GM18868 (cell line): Measurements from ENCODE around the gene PTPRM.
A peak's percentile ranks its signal among the peaks of the same experiment; 100 is the strongest.

Experiments
- ATAC-seq: cut with Tn5 transposase; IDR thresholded peaks from one replicate; pipeline ENCODE4 v1.9.1; 2021; ENCODE audit warnings: mild to moderate bottlenecking, moderate library complexity; ENCODE audit not compliant: unreplicated experiment

PTPRM gene

DNA sequence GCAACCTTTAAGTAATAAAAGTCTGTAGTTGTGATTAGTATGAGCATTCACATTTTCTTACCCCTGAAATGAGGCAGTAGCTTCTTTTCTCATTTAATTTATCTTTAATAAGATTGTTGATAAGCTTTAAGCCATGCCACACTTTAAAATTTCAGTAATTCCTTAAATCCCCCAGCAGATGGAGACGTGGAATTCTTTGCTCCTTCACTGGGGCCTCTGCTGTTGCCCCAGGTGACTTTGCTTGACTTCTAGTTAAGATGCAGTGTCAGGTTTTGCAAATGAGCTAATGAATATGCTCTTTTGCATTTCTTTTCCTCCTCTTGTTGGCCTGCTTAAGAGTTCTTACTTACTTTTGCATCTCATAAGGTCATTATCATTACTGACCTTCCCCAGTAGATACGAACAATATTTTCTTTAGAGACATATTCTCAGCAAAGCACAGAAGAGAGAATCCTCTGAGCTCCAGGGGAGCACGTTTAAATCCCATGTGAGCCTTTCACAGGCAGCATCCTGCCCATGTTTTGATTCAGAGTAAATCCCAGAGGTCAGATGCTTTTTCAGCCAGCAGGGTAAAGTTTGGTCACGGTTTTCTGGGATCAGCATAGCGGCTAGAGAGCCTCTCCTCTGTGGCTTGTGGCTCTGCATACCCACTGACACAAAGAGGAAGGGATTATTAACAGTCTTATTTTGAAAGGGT is 222.9 kb downstream of the PTPRM start:
- no peak for ATAC-seq

DNA sequence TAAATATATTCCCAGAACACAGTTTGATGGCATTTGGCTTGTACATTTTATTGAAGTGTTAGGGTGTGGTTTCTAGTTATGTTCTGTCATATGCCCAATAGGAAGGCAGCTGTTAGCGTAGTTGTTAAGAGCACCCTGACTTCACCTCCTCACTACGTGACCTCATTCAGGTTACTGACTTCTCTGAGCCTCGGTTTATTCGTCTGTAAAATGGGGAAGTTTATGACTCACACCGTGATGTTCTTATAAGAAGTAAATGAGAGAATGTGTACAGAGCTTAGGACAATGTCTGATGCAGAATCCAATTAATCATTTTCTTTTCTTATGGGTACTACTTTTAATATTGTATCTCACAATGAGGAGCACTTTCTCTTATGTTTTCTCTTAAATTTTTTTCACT is 226.0 kb downstream of the PTPRM start:
- ATAC-seq, result no peak

DNA sequence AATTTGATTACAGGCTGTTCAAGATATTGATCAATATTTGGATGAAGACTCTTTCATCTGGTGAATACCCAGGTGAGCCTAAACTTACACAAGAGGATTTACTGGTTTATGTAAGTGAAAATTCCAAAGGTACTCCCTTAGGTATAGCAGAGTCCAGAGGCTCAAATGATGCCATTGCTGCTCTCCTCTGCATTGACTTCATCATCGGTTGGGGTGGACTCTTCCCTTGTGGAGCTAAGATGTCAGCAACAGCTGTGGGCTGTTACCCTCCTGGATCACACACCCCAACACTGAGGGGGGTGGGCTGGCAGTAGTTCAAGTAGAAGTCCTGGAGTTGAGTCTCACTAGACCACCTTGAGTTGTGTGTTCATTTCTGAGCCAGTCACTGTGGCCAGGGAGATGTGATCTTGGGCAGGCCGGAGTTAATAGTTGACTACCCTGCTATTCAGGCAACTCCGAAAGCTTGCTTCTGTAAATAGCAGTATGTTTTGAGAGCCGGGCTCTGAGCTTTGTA is 236.9 kb downstream of the PTPRM start:
- no peak for ATAC-seq

DNA sequence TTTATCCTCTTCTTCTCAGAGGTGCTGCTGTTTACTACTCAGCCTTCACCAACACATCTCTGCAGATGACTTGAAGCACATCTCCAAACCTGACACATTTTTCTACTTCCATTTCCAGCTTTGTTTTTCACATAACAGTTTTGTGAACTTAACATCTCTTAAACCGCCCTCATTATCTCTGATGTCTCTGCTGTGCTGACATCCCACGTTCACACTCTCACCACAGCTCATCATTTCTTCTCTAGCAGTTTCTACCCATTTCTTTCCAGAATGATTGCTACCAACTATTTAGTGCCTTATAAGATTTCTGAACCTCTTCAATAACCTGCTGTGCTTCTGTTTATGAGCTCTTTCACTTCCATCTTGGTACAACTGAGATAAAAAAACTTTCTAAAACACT is 238.0 kb downstream of the PTPRM start:
- no peak for ATAC-seq

DNA sequence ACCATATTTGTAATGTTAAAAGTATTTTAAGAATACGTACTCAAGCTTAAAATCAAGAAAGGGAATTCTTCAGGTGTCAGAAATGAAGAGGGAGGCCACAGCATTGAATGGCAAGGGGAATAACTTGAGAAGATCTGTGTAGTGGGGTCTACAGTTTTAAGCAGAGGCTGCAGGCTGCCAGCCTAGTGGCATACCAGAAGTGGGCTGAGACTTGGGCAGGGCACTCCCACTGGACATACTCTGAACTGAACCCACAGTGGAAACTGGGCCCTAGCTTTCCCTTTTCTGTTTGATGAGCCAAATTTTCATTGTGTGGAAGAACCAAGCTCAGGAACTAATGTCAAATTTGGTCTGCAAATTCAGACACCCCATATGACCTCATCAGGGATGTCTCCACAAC is 238.8 kb downstream of the PTPRM start:
- ATAC-seq, result no peak

DNA sequence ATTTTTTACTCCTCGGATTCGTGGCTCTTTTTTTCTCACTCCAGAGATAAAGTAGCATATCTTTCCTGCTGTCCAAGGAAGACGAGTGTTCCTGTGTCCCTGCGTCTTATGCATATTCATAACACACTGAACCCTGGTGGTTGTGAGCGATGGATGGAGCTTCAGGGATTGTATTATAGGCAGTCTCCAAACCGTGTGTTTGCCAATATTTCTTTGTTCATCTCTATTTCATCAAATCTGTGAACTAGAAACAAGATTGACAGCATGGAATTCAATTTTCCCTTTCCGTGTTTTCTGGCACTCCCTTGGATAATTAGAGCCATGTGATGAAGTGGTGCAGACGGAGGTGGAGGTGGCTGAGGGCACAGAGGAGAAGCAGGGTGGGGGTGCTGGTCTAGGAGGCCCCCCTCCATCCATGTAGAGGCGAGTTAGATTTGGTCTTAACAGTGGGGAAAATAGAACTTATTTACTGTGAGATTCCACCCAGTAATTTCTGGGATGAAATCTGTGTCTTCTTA is 240.9 kb downstream of the PTPRM start:
- ATAC-seq, result no peak

DNA sequence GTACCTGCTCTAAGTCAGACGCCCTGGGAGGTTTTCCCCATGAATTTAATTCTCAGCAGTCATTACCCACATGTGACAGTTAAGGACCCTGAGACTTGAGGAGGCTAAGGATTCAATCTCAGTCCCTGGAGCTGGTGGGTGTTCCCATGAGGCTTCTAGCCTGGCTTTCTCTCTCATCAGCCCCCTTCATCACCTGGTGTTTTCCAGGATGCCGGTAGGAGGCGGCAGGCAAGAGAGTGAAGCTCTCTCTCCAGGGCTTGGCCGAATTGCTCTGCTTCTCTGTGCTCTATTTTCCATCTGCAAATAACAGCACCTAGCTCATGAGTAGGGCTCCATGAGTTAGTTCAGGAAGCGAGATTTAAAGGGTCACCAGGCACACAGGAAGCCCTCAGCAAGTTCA is 241.9 kb downstream of the PTPRM start:
- ATAC-seq, result no peak

DNA sequence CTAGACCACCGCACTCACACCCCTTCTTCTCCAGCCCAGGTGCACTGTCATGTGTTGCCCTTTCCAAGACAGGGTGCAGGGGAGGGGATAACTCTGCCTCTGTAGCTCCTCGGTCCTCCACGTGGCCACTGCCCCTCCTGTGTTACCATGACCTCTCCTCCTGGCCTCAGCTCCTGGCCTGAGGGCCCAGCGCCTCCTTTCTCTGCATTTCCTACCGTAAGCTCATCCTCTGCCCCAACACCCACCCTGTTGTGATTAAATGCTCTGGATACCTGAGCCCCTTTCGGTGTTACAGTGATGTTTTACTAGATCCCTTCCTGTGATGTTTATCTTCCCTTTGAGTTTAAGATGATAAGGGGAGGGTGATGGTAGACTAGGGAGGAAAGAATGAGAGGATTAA is 242.3 kb downstream of the PTPRM start:
- ATAC-seq, result no peak

DNA sequence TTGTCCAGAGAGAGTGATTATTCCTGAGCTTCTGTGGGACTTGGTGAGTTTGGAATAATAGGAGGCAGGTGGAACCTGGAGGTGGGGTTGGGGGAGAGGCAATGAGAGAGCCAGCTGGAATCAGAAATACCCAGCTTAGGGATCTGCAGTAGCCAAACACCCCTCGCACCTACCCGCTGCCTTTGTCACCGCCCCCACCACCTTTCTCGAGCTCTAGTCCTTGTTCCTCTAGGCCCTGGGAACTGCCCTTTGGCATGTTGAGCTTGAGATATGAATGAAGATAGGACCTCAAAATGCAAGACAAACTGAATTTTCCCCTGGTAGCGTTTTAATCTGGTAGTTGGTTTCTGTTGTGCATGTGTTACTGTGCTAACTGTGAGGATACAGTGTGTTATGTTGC is 242.9 kb downstream of the PTPRM start:
- ATAC-seq, result no peak

DNA sequence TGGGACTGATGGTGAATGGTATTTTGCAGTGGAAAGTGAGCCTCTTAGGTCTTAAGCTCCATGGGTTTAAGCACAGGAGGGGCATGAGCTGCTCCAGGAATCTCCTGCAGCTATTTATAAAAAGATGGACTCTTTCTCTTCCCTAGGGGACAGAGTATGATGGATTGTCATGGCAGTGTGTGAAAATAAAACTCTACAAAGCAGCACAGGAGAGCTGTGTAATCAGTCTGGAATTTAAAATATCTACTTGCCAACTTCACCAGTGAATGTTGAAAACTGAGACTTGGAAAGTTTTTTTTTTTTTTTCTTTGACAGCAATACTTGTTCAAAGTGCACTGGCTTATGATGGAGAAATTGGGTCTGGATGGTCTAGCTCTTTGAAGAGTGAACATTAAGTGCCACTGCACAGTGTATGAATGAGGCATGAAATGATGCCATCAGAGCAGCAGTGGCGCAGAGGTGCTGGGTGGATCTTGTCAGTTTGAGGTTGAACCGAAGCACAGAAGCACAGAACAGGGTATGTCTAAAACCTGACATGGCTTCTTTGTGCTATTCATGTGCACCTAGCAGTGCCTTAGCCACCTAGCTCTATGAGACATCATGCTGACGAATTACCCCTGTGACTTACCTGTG is 245.4 kb downstream of the PTPRM start:
- ATAC-seq, result no peak

DNA sequence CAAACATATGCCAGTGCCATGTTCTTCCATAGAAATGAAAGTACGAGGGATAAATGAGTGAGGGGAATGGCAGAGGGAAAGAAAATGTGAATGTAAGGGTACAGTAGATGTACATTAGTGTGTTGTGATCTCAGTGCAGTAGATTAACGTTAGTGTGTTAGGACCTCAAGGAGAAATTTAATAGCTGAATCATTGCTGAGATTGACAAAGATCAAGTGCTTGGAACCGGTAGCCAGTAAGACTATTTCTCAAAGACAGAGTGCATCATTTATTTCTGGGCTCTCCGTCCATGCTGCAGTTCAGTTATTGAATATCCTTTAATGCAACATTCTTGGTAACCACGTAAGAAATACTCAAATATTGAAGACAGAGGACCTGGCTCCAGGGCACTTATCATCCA is 246.0 kb downstream of the PTPRM start:
- no peak for ATAC-seq

DNA sequence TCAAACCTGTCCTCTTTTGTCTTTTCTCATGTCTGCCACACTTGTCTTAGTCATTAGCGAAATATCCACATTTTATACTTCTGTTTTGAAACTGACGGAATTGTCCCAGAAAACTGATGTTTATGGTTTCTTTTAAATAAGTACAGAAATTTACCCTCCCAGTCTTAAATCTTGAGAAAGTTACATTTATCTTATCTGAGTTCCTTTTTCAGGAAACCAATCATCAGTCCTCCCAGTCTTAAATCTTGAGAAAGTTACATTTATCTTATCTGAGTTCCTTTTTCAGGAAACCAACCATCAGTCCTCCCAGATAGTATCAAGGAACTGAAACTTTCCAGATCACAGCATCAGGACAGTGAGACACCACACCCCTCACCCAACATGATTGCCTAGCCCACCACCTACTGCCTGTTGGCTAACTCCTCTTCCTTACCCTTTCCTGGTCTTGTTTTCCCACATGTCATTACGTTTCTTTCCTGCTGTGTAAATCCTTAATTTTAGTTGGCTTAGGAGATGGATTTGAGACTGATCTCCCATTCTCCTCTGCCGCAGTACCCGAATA is 247.7 kb downstream of the PTPRM start:
- no peak for ATAC-seq

DNA sequence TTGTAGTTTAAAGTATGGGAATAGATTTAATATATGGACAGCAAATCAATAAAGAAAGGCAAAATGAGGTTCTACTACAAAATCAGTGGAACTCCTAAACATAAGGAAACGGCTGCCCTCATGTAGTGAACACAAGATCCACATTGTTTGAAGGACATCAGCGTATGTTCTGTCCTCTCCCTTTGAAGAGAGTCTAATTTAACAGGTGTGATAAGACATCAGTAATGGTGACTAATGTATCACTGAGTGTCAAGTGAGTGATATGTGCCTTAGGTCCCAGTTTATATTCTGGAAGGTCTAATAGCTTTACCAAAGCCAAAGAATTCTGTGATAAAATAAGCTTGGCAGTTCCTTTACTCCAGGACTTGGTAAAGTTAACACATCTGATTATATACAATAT is 248.7 kb downstream of the PTPRM start:
- no peak for ATAC-seq

DNA sequence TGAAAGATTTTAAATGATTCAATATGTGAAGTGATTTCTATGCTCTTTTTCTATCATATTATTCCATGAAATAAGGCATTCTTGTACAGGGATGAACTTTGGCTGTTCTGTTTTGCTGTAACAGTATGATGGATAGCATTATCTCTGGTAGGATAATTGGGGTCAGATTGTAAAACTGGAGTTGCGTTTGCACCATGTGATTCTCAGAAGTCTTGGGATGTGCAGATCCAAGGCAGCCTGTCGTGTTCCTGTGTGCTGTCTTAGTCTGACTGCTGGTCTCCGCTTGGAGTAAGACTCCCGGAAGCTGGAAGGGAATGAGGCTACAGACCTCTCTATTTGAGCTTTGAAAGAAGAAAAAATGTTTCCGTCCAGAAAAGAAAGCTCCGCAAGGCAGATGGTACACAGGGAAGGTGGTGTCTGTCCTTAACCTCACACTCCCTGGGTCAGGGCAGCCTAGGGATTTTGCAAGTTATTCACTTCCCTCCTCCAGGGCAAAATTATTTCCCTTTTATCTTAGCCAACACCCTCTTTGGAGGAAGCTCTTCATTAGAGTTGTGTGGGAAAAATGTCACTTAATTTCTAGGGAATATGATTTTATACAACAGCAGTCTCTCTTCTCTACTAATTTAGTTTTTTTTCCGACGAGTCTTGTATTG is 250.6 kb downstream of the PTPRM start:
- ATAC-seq, result no peak

DNA sequence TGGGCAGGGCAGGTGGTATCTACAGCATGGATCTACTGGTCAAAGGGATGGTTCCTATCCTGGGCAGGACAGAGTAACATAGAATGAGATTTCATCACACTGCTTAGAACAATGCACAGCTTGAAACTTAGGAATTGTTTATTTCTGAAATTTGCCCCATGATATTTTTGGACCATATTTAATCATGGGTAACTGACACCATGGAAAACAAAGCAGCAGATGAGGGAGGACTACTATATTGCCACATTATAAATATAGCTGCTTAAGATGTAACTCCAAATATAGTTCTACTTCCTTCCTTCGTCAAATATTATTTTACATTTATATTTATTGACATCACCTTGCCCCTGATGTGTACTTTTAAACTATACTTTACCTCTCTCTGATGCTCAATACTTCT is 254.7 kb downstream of the PTPRM start:
- no peak for ATAC-seq

DNA sequence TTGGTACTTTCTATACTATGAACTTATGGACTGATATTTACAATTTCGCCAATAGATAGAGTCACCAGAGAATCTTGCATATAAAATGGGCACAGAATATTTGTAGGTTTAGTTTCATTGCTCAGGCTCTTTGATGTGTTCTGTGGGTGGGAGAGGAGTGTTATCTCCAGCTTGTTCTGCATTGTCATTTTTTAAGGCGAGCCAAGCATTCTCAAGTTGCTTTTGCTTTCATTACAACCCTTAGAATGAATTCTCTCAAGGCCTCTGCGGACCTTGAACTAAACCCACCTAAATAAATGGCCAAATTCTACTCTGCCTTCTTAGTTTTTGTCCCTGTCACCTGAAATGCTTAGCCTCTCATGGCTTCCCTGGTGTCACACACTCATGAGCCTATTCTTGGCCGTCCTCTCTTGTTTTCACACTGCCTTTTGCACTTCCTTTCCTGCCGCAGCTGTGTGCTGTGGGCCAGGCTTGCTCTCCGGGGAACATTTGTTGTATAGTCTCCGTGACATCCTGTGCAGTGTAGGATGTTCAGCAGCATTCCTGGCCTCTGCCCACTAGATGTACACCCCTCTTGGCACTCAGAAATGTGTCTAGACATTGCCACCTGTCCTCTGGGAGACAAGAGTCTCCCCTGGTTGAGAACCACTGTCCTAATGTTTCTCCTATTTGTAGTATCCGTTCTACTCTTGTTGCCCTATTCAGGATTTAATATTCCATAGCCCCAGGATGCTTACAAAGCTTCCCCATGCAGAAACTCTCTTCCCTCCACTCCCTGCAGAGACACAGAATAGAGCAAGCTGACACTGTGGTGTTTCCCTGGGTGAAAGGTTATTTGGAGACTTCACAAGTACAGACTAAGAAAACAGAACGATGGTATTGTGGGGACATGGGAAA is 255.6 kb downstream of the PTPRM start:
- ATAC-seq, result no peak

DNA sequence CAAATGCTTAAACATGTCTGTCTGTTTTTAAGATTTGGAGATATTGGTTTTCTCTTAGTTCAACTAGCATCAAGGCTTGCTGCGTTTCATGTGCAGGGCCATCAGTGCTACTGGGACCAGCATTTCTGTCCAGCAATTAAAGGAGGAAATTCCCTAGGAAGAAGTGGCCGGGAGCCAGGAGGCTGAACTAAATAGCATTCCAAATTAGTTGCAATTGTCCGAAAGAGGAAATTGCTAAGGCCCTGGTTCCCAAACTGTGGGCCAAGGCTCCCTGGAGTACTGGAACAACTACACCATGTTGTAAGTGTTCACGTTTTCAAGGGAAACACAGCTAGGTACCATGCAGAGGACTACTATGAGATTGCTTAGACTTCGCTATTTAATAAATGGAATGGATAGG is 257.9 kb downstream of the PTPRM start:
- no peak for ATAC-seq

DNA sequence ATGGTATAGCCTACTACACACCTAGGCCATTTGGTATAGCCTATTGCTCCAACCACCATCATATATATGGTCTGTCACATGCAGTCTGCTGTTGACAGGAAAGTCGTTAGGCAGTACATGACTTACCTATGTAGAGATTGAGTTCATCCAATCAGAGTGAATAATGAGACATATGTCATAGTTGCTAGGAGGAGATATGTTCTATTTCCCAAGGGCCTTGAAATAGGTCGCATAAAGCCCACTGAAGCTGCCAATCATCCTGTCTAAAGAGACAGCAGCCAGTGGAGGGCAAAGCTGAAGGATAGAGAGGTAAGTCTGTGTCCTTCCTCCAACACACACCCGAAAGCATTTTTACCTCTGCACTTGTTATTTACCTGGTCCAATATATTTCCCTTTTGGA is 263.4 kb downstream of the PTPRM start:
- peak; percentile 94 for ATAC-seq

DNA sequence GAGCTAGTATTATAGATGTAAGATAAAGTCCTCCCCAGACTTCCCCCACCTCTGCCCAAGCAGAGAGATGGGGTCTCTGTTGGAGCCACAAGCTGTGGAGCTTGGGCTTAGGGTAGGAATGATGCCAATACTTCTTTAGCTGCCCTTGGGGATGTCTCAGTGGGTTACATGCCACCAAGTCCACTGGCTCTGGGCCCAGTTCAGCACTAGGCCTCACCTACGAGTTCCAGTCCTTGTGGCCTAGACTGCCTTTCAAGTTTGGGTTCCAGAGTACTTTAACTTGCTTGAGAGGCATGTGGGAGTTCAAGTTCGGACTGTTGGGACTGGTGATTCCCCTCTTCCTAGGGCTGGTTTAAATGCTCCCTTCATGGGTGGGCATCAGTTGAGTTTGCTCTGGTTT is 272.4 kb downstream of the PTPRM start:
- ATAC-seq, result no peak

DNA sequence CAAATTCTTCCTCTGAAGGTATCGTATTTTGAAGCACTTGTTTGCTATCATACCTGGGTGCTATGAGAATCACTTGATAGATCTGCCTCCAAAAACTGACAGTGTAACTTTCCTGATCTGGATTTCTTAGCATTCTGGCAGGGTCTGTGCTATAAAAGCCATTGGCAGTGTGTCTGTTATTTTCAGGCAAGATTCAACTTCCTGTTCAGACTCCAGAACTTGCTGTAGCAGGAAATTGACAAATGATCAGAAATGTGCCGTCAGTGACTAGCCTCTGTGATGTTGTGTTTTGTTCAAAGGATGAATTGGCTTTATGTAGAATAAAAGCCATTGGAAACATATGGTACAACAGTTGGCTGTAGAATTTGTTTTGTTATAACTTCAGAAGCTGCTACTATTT is 273.3 kb downstream of the PTPRM start:
- ATAC-seq, result no peak

DNA sequence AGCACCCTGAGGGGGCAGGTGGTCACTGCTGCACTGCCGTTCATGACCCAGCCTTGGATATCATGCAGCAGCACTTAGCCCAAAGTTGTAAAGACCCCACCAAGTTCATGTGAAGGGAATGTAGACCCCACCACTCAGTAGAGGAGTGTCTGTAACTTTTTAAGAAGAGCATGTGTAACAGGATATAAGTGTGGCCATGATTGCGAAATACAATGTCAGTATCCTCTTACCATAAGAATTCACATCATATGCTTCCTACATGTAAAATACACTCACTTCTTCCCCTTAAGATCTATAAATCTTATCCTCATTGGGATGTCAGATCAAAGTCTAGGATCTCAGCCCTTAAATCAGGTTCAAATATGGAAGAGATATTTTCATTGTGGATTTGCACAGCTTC is 276.9 kb downstream of the PTPRM start:
- no peak for ATAC-seq
